GM23338 (cell line): ENCODE results near the gene MCAM. TPM values are rescaled to one million over a fixed set of nuclear protein-coding genes. Genes with fewer than 3 reads are reported as not detected.
A peak's percentile ranks its signal among the peaks of the same experiment; 100 is the strongest.

Experiments
- ATAC-seq: fragments of 200-7000 bp; cut with Tn5 transposase; 3 replicates; pipeline ENCODE4 v1.9.1; 2020
- DNase-seq: peaks from one replicate; pipeline ENCODE4 v3.0.0-alpha.2; 2015; ENCODE audit warnings: low spot score
- H2AFZ ChIP-seq: fragments of 200-600 bp; sonication (generic); 2 replicates; pipeline ENCODE4 v1.8.0; 2016; ENCODE audit warnings: antibody characterized with exemption, mild to moderate bottlenecking, moderate library complexity
- H3F3A ChIP-seq: fragments of 200-600 bp; sonication (generic); replicated peaks from 2 replicates; pipeline ENCODE4 v1.8.0; 2017; ENCODE audit warnings: antibody characterized with exemption, mixed run types, low read depth
- H3K27ac ChIP-seq: fragments of 200-600 bp; sonication (generic); 2 replicates; pipeline ENCODE4 v1.6.1; 2016; ENCODE audit warnings: low read depth
- H3K27me3 ChIP-seq: fragments of 200-600 bp; sonication (generic); 2 replicates; pipeline ENCODE4 v1.8.0; 2016; ENCODE audit warnings: mild to moderate bottlenecking, mixed run types, moderate library complexity; ENCODE audit not compliant: insufficient read depth
- H3K36me3 ChIP-seq: fragments of 200-600 bp; sonication (generic); 2 replicates; pipeline ENCODE4 v1.8.0; 2016; ENCODE audit warnings: mild to moderate bottlenecking; ENCODE audit not compliant: insufficient read depth
- H3K4me1 ChIP-seq: fragments of 200-600 bp; sonication (generic); 2 replicates; pipeline ENCODE4 v1.8.0; 2016; ENCODE audit warnings: mild to moderate bottlenecking, moderate library complexity; ENCODE audit not compliant: insufficient read depth
- H3K4me2 ChIP-seq: fragments of 200-600 bp; sonication (generic); 2 replicates; pipeline ENCODE4 v1.7.1; 2017; ENCODE audit warnings: mixed run types
- H3K4me3 ChIP-seq: fragments of 200-600 bp; sonication (generic); 2 replicates; pipeline ENCODE4 v1.6.1; 2016; ENCODE audit warnings: mixed run types
- H3K79me2 ChIP-seq: fragments of 200-600 bp; sonication (generic); replicated peaks from 2 replicates; pipeline ENCODE4 v1.8.0; 2017; ENCODE audit warnings: mild to moderate bottlenecking; ENCODE audit not compliant: insufficient read depth
- H3K9me2 ChIP-seq: fragments of 200-600 bp; sonication (generic); 2 replicates; pipeline ENCODE4 v1.8.0; 2017; ENCODE audit not compliant: insufficient read depth
- H4K20me1 ChIP-seq: fragments of 200-600 bp; sonication (generic); replicated peaks from 2 replicates; pipeline ENCODE4 v1.8.0; 2017; ENCODE audit warnings: mild to moderate bottlenecking; ENCODE audit not compliant: insufficient read depth
- H3K27ac Mint-ChIP-seq: 2 replicates; pipeline ENCODE4 v1.8.0; 2020; ENCODE audit warnings: inconsistent platforms, mild to moderate bottlenecking, moderate library complexity, mixed read lengths
- H3K27me3 Mint-ChIP-seq: 3 replicates; pipeline ENCODE4 v1.8.0; 2022; ENCODE audit warnings: low read depth, mild to moderate bottlenecking, moderate library complexity, mixed read lengths, inconsistent platforms; ENCODE audit not compliant: insufficient read depth, poor library complexity
- H3K36me3 Mint-ChIP-seq: 3 replicates; pipeline ENCODE4 v1.8.0; 2021; ENCODE audit warnings: low read depth, mild to moderate bottlenecking, inconsistent platforms, moderate library complexity, mixed read lengths
- H3K4me1 Mint-ChIP-seq: 3 replicates; pipeline ENCODE4 v1.8.0; 2020; ENCODE audit warnings: mild to moderate bottlenecking, inconsistent platforms, mixed read lengths
- H3K4me3 Mint-ChIP-seq: 3 replicates; pipeline ENCODE4 v1.8.0; 2021; ENCODE audit warnings: moderate library complexity, mild to moderate bottlenecking, inconsistent platforms, mixed read lengths
- H3K9me3 Mint-ChIP-seq: 3 replicates; pipeline ENCODE4 v1.8.0; 2020; ENCODE audit warnings: moderate library complexity, mild to moderate bottlenecking, inconsistent platforms, mixed read lengths
- CREB1 ChIP-seq: fragments of 250-450 bp; sonication (Bioruptor Pico); IDR thresholded peaks from 2 replicates; pipeline ENCODE4 v1.5.0; 2020; ENCODE audit warnings: low read depth, mild to moderate bottlenecking, moderate library complexity
- EZH2 ChIP-seq: fragments of 200-600 bp; sonication (generic); IDR thresholded peaks from one replicate; pipeline ENCODE4 v1.8.0; 2017; ENCODE audit warnings: antibody characterized with exemption, mild to moderate bottlenecking, low read depth; ENCODE audit not compliant: unreplicated experiment
- POLR2AphosphoS5 ChIP-seq: IDR thresholded peaks from 2 replicates; pipeline ENCODE4 v1.6.1; 2016; ENCODE audit warnings: antibody characterized with exemption, low read depth
- ZNF462 ChIP-seq: fragments of 250-450 bp; sonication (Bioruptor Pico); IDR thresholded peaks from 2 replicates; pipeline ENCODE4 v1.5.0; 2020; ENCODE audit warnings: mild to moderate bottlenecking, moderate library complexity
- polyA plus RNA-seq: library from polyadenylated mRNA; unstranded; fragments of >200 nt; fragmentation: Nextera tagmentation; extraction: Ambion mirVana; gene quantifications from 2 replicates; pipeline ENCODE4 v1.2.1, GENCODE V29; 2016
- total RNA-seq: library from RNA; depleted of rRNA; stranded (reverse); fragments of >200 nt; shearing (Covaris generic); gene quantifications from 2 replicates; pipeline ENCODE4 v1.2.3, GENCODE V29; 2014

MCAM gene
- total and polyA plus RNA-seq, 2 experiments from 2014 or later: 8.9 to 79.5 TPM

GRCh38 chr11:119363851-119364590, 47.1 kb upstream of the MCAM start:
- peak; percentile 80 for DNase-seq
- H3K4me3 ChIP-seq: peak overlapping the region; percentile 70
- H3K79me2 ChIP-seq: no peaks in the 10 kb centered on the region
- Mint-ChIP-seq H3K9me3 (peaks cover 2% of the 10 kb centered on the region; the same call in 1 of the 3 replicates), H3K36me3 (peaks cover 3% of the 10 kb centered on the region; the same call in 2 of the 3 replicates), H3K4me1 (peaks cover 53% of the 10 kb centered on the region), H3K27ac (no peak overlapping the region), H3K4me3 (peak overlapping the region; percentile 72), H3K27me3 (peaks cover 42% of the 10 kb centered on the region)
- peak; percentile 59 for ATAC-seq
- peak overlapping the region; percentile 91 for H2AFZ ChIP-seq
- no peaks in the 10 kb centered on the region for H3K36me3 ChIP-seq
- H3K4me1 ChIP-seq: peaks cover 44% of the 10 kb centered on the region
- H3K27me3 ChIP-seq: peaks cover 49% of the 10 kb centered on the region
- no peaks in the 10 kb centered on the region; the same call in 1 of the 2 replicates for H3F3A ChIP-seq
- peaks cover 4% of the 10 kb centered on the region; the same call in 1 of the 2 replicates for H4K20me1 ChIP-seq
- H3K27ac ChIP-seq: no peak overlapping the region
- H3K4me2 ChIP-seq: peak overlapping the region; percentile 92
- H3K9me2 ChIP-seq: no peaks in the 10 kb centered on the region
- TF ChIP-seq EZH2: peak; percentile 8
- TF ChIP-seq ZNF462 (CRISPR knock-in tag): no peak
- TF ChIP-seq CREB1 (CRISPR knock-in tag): peak; percentile 58; the same call in 1 of the 2 replicates
- TF ChIP-seq POLR2AphosphoS5: 0 out of 2 replicates have a peak, but pooled peaks have one; percentile 37
